ENCODE results near the gene FBH1. TPM values are rescaled to one million over a fixed set of nuclear protein-coding genes. Genes with fewer than 3 reads are reported as not detected.

Gene FBH1
- total RNA-seq, 1 experiment from 2014 or later, result 84.0 TPM

GRCh38 chr10:5971315-5971832 lies 81.3 kb downstream of the FBH1 start:
- Histone ChIP-seq H3K4me3 (ENCODE audit: low read depth, low read length, poor library complexity, severe bottlenecking) (no peak overlapping the region), H3K27ac (ENCODE audit: low read depth, low read length, poor library complexity, severe bottlenecking) (no peak overlapping the region), H3K4me1 (ENCODE audit: insufficient read depth, low read length, poor library complexity, severe bottlenecking) (no peaks in the 10 kb centered on the region), H3K27me3 (replicated peaks; ENCODE audit: insufficient read depth, low read depth, low read length, poor library complexity) (no peaks in the 10 kb centered on the region), H3K36me3 (ENCODE audit: insufficient read depth, low read length, poor library complexity, severe bottlenecking) (no peaks in the 10 kb centered on the region), H3K9me3 (ENCODE audit: low read depth, low read length, poor library complexity, severe bottlenecking) (no peaks in the 10 kb centered on the region)
- TF ChIP-seq CTCF (conservative IDR thresholded peaks at IDR 0.05; ENCODE audit: low read depth, low read length), result no peak
- no peak for TF ChIP-seq EZH2 (IDR thresholded peaks at IDR 0.05; ENCODE audit: borderline replicate concordance, low read depth, low read length, poor library complexity, severe bottlenecking)
- POLR2A ChIA-PET (ENCODE audit: low non-redundant PET), result no interaction called here
- no peak for DNase-seq (ENCODE audit: low spot score)
- intact Hi-C loops (cut with micrococcal nuclease; ENCODE audit: unreplicated experiment), result no loop called here
- BruUV-seq (replicated peaks), result no TSS peak
- CTCF ChIA-PET, result no interaction called here

- no peak overlapping the region for H3K27ac ChIP-seq (ENCODE audit: low read depth, low read length, poor library complexity, severe bottlenecking)
- no peak overlapping the region for H3K4me3 ChIP-seq (ENCODE audit: low read depth, low read length, poor library complexity, severe bottlenecking)
- BruUV-seq (replicated peaks), result no TSS peak
- no peaks in the 10 kb centered on the region for H3K36me3 ChIP-seq (ENCODE audit: insufficient read depth, low read length, poor library complexity, severe bottlenecking)
- ChIA-PET POLR2A (ENCODE audit: low non-redundant PET) (no interaction called here), CTCF (no interaction called here)
- H3K4me1 ChIP-seq (ENCODE audit: insufficient read depth, low read length, poor library complexity, severe bottlenecking), result no peaks in the 10 kb centered on the region
- H3K27me3 ChIP-seq (replicated peaks; ENCODE audit: insufficient read depth, low read depth, low read length, poor library complexity), result no peaks in the 10 kb centered on the region
- no peak for TF ChIP-seq CTCF (conservative IDR thresholded peaks at IDR 0.05; ENCODE audit: low read depth, low read length)
- TF ChIP-seq EZH2 (IDR thresholded peaks at IDR 0.05; ENCODE audit: borderline replicate concordance, low read depth, low read length, poor library complexity, severe bottlenecking), result no peak
- intact Hi-C loops (cut with micrococcal nuclease; ENCODE audit: unreplicated experiment), result no loop called here
- no peak for DNase-seq (ENCODE audit: low spot score)
- H3K9me3 ChIP-seq (ENCODE audit: low read depth, low read length, poor library complexity, severe bottlenecking), result no peaks in the 10 kb centered on the region
Measured at GRCh38 chr10:5971886-5972285, 81.8 kb downstream of the FBH1 start.

- Histone ChIP-seq H3K27ac (ENCODE audit: low read depth, low read length, poor library complexity, severe bottlenecking) (no peak overlapping the region), H3K9me3 (ENCODE audit: low read depth, low read length, poor library complexity, severe bottlenecking) (no peaks in the 10 kb centered on the region), H3K4me3 (ENCODE audit: low read depth, low read length, poor library complexity, severe bottlenecking) (no peak overlapping the region), H3K4me1 (ENCODE audit: insufficient read depth, low read length, poor library complexity, severe bottlenecking) (no peaks in the 10 kb centered on the region), H3K36me3 (ENCODE audit: insufficient read depth, low read length, poor library complexity, severe bottlenecking) (no peaks in the 10 kb centered on the region), H3K27me3 (replicated peaks; ENCODE audit: insufficient read depth, low read depth, low read length, poor library complexity) (peaks cover 1% of the 10 kb centered on the region)
- ChIA-PET CTCF (no interaction called here), POLR2A (ENCODE audit: low non-redundant PET) (no interaction called here)
- TF ChIP-seq EZH2 (IDR thresholded peaks at IDR 0.05; ENCODE audit: borderline replicate concordance, low read depth, low read length, poor library complexity, severe bottlenecking) (no peak), CTCF (conservative IDR thresholded peaks at IDR 0.05; ENCODE audit: low read depth, low read length) (no peak)
- intact Hi-C loops (cut with micrococcal nuclease; ENCODE audit: unreplicated experiment), result no loop called here
- no TSS peak for BruUV-seq (replicated peaks)
- no peak for DNase-seq (ENCODE audit: low spot score)
Measured at GRCh38 chr10:5973069-5973468, 83.0 kb downstream of the FBH1 start.
